Transverse colon (tissue), 4 donors: ENCODE results near the gene EFNA5. TPM values are rescaled to one million over a fixed set of nuclear protein-coding genes. Genes with fewer than 3 reads are reported as not detected.

Source experiments
- DNase-seq: peaks from one replicate; pipeline ENCODE4 v3.0.0-alpha.2; 2019
- H3K27ac ChIP-seq, 4 donors: fragments of 200-600 bp; sonication (generic); 2 replicates each; pipeline ENCODE4 v1.5.1; 2016 to 2018; ENCODE audit warnings: inconsistent platforms in 4 of 4
- H3K27me3 ChIP-seq: fragments of 200-600 bp; sonication (generic); 2 replicates; pipeline ENCODE4 v1.5.1; 2017; ENCODE audit warnings: inconsistent platforms
- H3K36me3 ChIP-seq, 4 donors: fragments of 200-600 bp; sonication (generic); 2 replicates each; pipeline ENCODE4 v1.5.1; 2017 to 2019; ENCODE audit warnings: inconsistent platforms in 4 of 4
- H3K4me1 ChIP-seq, 4 donors: fragments of 200-600 bp; sonication (generic); 2 replicates each; pipeline ENCODE4 v1.5.1; 2017 to 2020; ENCODE audit warnings: inconsistent platforms in 4 of 4
- H3K4me3 ChIP-seq, 4 donors: fragments of 200-600 bp; sonication (generic); 1 replicate in 1 of 4; 2 replicates in 3 of 4; pipeline versions ENCODE4 v1.5.1 to v1.6.1; 2017 to 2019; ENCODE audit warnings: inconsistent platforms in 4 of 4
- H3K9me3 ChIP-seq, 2 donors: fragments of 200-600 bp; sonication (generic); 2 replicates each; pipeline ENCODE4 v1.5.1; 2017 to 2019; ENCODE audit warnings: inconsistent platforms in 2 of 2
- EP300 ChIP-seq: sonication (generic); formaldehyde crosslinking; IDR thresholded peaks from one replicate; pipeline ENCODE4 v1.6.1; 2017; ENCODE audit warnings: antibody characterized with exemption, low read depth
- POLR2A ChIP-seq: fragments of 450-650 bp; IDR thresholded peaks from one replicate; pipeline ENCODE4 v1.6.1; 2016; ENCODE audit warnings: antibody characterized with exemption, mild to moderate bottlenecking, moderate library complexity
- POLR2AphosphoS5 ChIP-seq, 3 donors: sonication (generic); formaldehyde crosslinking; IDR thresholded peaks; one replicate each; pipeline ENCODE4 v1.6.1; 2016; ENCODE audit warnings: antibody characterized with exemption in 3 of 3
- WGBS, 2 donors: methylation state at CpG; one replicate each; pipeline ENCODE4 v1.1.5; 2018; ENCODE audit warnings: low coverage in 1 of 2; 5-methylcytosine and 5-hydroxymethylcytosine counted together
- in situ Hi-C, 4 donors: fragments of 200-750 bp; cut with MboI; loops; one replicate each; pipeline versions ENCODE4 v1.15.0 to v1.15.1; 2017; ENCODE audit warnings: low sequenced_read_pairs in 3 of 4, low pct_ligation_motif_present in 1 of 4, low pct_unique_long_range_greater_than_20kb in 1 of 4
- intact Hi-C: fragments of 100-400 bp; cut with DNase I; formaldehyde crosslinking; loops from one replicate; pipeline ENCODE4 v1.15.1; 2023; ENCODE audit warnings: low total_unique reads
- total RNA-seq, 4 donors: library from RNA; depleted of rRNA; stranded (reverse); fragments of >200 nt; gene quantifications; one replicate each; pipeline ENCODE4 v1.1.0, GENCODE V29; 2016
- TF ChIP-seq, protein P1 (sequence below), 5 experiments: fragments of 200-600 bp in 3 of 5; fragments of 450-650 bp in 2 of 5; sonication (generic) in 3 of 5; IDR thresholded peaks; 1 replicate in 2 of 5; 2 replicates in 3 of 5; pipeline ENCODE4 v1.5.1; 2016 to 2017; ENCODE audit warnings: antibody characterized with exemption in 5 of 5, inconsistent platforms in 3 of 5, mild to moderate bottlenecking in 2 of 5, moderate library complexity in 1 of 5

EFNA5 gene
- total RNA-seq, 4 donors from 2014 or later: 1.5 to 18.2 (median 12.1) TPM

DNA sequence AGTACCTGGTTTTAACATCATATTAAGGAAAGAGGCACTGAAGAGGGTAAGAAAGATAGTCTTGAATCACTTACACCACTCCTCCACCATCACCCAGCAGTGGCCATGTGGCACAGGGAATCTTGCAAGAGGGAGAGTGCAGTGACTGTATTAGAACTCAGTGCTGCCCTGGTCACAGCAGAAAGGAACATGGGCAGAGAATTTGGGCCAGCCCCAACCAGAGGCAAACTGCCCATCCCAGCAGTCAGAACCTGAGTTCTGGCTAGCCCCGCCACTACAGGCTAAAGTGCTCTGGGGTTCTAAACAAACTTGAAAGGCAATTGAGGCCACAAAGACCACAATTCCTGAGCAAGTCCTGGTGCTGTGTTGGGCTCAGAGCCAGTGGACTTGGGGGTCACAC is 16.7 kb upstream of the EFNA5 start:
- Histone ChIP-seq H3K27ac (no peak overlapping the region), H3K27me3 (no peaks in the 10 kb centered on the region), H3K4me1 (no peaks in the 10 kb centered on the region), H3K36me3 (no peaks in the 10 kb centered on the region), H3K4me3 (no peak overlapping the region), H3K9me3 (peaks cover 0 to 10% of the 10 kb centered on the region in 2 donors)
- intact Hi-C loops: no loop called here
- no peak for TF ChIP-seq POLR2A
- no peak for TF ChIP-seq POLR2AphosphoS5 (IDR thresholded peaks at IDR 0.05)
- TF ChIP-seq, protein P1, sequence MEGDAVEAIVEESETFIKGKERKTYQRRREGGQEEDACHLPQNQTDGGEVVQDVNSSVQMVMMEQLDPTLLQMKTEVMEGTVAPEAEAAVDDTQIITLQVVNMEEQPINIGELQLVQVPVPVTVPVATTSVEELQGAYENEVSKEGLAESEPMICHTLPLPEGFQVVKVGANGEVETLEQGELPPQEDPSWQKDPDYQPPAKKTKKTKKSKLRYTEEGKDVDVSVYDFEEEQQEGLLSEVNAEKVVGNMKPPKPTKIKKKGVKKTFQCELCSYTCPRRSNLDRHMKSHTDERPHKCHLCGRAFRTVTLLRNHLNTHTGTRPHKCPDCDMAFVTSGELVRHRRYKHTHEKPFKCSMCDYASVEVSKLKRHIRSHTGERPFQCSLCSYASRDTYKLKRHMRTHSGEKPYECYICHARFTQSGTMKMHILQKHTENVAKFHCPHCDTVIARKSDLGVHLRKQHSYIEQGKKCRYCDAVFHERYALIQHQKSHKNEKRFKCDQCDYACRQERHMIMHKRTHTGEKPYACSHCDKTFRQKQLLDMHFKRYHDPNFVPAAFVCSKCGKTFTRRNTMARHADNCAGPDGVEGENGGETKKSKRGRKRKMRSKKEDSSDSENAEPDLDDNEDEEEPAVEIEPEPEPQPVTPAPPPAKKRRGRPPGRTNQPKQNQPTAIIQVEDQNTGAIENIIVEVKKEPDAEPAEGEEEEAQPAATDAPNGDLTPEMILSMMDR (IDR thresholded peaks at IDR 0.05): no peak
- no peak for TF ChIP-seq EP300
- in situ Hi-C loops: no loop called here
- no peak for DNase-seq
- 83% methylated on average over 1 of the region's 1 CpG; no CpG with 5 or more reads in 1 of the 2 donors for WGBS, 2 donors

DNA sequence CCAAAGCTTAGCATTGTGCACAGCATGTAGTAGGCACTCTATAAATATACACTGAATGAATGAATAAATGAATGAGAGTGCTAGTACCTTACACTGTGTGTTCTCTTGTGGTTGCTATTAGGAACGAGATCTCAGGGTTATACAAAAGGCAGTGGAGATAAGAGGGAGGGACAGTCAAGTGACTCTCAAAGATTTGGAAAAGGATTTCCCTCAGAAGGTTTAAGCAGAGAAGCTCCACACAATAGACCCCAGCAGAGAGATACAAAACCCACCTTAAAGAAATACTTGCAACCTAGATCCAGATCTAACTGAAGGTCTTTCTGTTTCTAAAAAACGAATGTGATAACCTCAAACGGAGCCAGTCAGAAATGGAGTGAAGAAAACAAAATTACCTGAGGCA is 11.8 kb upstream of the EFNA5 start:
- DNase-seq: no peak
- H3K27me3 ChIP-seq: no peaks in the 10 kb centered on the region
- H3K9me3 ChIP-seq: no peaks in the 10 kb centered on the region
- H3K4me3 ChIP-seq: no peak overlapping the region
- intact Hi-C loops: no loop called here
- H3K4me1 ChIP-seq: no peaks in the 10 kb centered on the region
- no peak overlapping the region for H3K27ac ChIP-seq
- in situ Hi-C loops: no loop called here
- H3K36me3 ChIP-seq: no peaks in the 10 kb centered on the region
- WGBS, 2 donors: 55 to 72% methylated on average over 3 of the region's 3 CpGs
- no peak for TF ChIP-seq EP300
- TF ChIP-seq POLR2AphosphoS5 (IDR thresholded peaks at IDR 0.05): no peak
- TF ChIP-seq, protein P1 (IDR thresholded peaks at IDR 0.05): no peak
- no peak for TF ChIP-seq POLR2A

DNA sequence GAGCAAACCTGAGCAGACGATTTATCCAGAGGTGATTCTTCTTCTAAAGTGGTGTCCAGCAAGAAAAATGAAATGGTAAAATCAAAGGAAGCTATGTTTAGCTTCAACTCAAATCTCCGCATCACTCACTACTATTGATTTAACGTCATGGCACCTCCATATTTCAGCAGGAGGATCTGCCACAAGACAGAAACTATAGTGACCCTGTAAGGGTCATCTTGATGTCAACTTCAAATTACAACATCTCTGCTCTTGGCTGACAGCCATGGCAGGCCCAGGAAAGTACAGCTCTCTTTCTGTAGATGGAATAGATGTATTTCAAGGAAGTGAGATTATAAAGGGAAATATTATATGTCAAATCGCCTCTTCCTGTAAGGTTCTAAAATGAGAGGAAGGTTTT is 10.1 kb upstream of the EFNA5 start:
- DNase-seq: no peak

DNA sequence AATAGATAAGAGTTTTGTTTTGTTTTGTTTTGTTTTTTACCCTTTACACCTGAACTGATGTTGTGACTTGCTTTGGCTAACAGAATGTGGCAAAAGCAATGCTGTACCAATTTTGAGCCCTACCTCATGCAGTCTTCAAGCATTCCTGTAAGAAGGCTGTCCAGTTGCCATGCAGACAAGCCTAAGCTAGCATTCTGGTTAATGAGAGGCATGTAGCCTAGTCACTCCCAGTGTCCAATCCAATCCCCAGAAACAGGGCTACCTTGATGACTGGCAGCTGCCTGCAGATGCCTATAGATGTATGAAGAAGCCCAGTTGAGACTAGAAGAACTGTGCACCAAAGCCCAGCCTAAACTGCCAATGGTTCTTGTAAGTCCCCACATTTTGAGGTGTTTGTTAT is 9.4 kb upstream of the EFNA5 start:
- TF ChIP-seq POLR2A (no peak), EP300 (no peak), POLR2AphosphoS5 (IDR thresholded peaks at IDR 0.05) (no peak)
- TF ChIP-seq, protein P1 (IDR thresholded peaks at IDR 0.05): no peak
- H3K4me3 ChIP-seq: no peak overlapping the region
- no peaks in the 10 kb centered on the region for H3K9me3 ChIP-seq
- intact Hi-C loops (no loop called here), in situ Hi-C loops (no loop called here)
- no peaks in the 10 kb centered on the region for H3K4me1 ChIP-seq
- H3K27ac ChIP-seq: no peak overlapping the region
- no peak for DNase-seq
- no peaks in the 10 kb centered on the region for H3K36me3 ChIP-seq
- no peaks in the 10 kb centered on the region for H3K27me3 ChIP-seq

More for the DNA sequence above, 10.1 kb upstream of the EFNA5 start:
- in situ Hi-C loops: no loop called here
- Histone ChIP-seq H3K9me3 (no peaks in the 10 kb centered on the region), H3K36me3 (no peaks in the 10 kb centered on the region), H3K27ac (no peak overlapping the region), H3K27me3 (no peaks in the 10 kb centered on the region), H3K4me1 (no peaks in the 10 kb centered on the region), H3K4me3 (no peak overlapping the region)
- 81 to 93% methylated on average over 4 of the region's 4 CpGs for WGBS, 2 donors
- intact Hi-C loops: no loop called here
- TF ChIP-seq, protein P1 (IDR thresholded peaks at IDR 0.05): no peak
- TF ChIP-seq EP300: no peak
- TF ChIP-seq POLR2AphosphoS5 (IDR thresholded peaks at IDR 0.05): no peak
- no peak for TF ChIP-seq POLR2A
